Cerebellar cortex (tissue), 1 donor: ENCODE measurements around the gene PSMD8.
"Not testable (repeated sequence)": the region's sequence is repeated elsewhere in the genome, so short reads cannot be mapped to it uniquely, and the experiment has no call there.

Experiments used
- DNase-seq: peaks from one replicate; pipeline ENCODE4 v3.0.0-alpha.2; 2015; ENCODE audit warnings: low spot score

PSMD8 gene

DNA sequence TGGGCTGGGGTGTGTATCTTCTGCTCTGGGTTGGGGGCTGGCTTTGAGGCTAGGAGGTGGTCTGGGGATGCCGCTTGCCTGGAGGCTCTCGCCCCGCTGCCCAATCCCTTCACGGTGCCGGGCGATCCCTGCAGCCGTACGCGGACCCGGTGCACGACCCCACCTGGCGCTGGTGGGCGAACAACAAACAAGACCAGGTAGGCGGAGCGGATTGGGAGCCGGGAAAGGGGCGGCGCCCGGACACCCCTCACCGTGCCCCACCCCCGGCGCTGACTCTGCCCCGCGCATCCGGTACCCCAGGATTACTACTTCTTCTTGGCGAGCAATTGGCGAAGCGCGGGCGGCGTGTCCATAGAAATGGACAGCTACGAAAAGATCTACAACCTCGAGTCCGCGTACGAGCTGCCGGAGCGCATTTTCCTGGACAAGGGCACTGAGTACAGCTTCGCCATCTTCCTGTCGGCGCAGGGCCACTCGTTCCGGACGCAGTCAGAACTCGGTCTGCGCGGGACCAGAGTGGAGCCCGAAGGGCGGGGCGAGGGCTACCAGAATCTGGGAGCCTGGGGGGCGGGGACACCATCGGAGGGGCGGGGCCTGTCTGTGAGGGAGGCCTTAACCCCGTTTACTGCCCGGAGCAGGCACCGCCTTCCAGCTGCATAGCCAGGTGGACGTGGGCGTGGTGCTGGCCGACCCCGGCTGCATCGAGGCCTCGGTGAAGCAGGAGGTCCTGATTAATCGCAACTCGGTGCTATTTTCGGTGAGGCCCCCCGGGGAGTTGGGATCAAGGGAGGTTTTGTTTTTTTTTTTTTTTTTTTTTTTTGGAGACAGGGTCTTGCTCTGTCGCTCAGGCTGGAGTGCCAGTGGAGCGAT, 12.1 kb upstream of the PSMD8 start:
- DNase-seq = peak; percentile 80

DNA sequence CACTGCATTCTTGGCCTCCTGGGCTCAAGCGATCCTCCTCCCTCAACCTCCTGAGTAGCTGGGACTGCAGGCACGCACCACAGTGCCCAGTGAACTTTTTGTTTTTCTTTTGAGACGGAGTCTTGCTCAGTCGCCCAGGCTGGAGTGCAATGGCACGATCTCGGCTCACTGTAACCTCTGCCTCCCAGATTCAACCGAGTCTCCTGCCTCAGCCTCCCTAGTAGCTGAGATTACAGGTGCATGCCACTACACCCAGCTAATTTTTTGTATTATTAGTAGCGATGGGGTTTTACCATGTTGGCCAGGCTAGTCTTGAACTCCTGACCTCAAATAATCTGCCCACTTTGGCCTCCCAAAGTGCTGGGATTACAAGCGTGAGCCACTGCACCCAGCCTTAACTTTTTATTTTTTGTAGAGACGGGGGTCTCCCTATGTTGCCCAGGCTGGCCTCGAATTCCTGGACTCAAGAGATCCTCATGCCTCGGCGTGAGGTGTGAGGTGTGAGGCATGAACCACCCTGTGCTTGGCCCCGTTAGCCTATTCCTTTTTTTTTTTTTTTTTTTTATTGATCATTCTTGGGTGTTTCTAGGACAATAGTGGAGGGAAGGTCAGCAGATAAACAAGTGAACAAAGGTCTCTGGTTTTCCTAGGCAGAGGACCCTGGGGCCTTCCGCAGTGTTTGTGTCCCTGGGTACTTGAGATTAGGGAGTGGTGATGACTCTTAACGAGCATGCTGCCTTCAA, 11.3 kb upstream of the PSMD8 start:
- not testable (repeated sequence) for DNase-seq

DNA sequence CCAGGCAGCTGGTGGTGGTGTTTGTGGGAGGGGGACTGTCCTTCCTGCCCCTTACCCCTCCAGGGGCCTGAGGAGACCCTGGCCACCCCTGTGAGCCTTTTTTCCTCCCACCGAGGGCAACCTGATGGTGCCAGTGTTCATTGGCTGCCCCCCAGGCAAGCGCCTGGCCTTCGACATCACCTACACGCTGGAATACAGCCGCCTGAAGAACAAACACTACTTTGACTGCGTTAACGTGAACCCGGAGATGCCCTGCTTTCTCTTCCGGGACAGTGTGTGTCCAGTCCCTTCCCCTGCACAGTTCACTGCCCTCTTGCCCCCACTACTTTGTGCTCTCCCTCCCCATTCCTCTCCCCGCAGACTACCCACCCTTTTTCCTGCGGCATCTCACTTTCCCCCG, 7.3 kb upstream of the PSMD8 start:
- DNase-seq = no peak

DNA sequence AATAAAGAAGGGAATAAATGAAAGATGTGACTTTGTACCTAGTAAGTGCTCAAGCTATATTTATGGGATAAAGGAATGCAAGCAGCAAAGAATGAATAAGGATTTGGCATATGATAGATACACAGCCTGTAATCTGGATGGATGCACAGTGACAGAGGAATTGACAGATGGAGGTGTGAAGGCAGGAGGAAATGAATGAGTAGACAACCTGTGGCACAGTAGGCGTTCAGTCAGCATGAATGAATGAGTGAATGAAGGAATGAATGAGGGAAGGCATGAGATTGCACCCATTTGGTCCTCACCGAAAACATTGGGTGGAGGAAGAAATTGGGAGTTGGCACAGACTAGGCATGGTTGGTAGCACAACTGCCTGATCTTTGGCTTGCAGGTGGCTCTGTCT, 4.8 kb upstream of the PSMD8 start:
- peak; percentile 55 for DNase-seq

DNA sequence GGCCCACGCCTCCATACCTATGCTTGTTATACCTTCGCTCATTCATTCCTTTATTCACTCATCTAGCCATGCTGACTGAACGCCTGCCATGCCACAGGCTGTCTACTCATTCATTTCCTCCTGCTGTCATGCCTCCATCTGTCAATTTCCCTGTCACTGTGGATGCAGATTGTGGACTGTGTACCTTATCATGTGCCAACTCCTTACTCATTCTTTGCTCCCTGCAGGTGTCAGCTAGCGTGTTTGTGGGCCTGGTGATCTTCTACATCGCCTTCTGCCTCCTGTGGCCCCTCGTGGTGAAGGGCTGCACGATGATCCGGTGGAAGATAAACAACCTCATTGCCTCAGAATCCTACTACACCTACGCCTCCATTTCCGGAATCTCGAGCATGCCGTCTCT, 4.1 kb upstream of the PSMD8 start:
- DNase-seq = peak; percentile 95

DNA sequence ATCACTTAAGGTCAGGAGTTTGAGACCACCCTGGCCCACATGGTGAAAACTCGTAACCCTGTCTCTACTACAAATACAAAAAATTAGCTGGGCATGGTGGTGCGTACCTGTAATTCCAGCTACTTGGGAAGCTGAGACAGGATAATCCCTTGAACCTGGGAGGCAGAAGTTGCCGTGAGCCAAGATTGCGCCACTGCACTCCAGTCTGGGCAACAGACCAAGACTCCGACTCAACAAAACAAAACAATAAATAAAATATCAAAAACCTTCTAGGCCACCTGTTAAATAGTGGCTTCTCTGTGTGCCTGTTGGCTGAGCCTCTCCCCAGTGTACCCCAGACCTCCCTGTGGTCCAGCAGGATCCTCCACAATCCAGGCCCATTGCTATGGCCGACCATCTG, 3.3 kb upstream of the PSMD8 start:
- no peak for DNase-seq

DNA sequence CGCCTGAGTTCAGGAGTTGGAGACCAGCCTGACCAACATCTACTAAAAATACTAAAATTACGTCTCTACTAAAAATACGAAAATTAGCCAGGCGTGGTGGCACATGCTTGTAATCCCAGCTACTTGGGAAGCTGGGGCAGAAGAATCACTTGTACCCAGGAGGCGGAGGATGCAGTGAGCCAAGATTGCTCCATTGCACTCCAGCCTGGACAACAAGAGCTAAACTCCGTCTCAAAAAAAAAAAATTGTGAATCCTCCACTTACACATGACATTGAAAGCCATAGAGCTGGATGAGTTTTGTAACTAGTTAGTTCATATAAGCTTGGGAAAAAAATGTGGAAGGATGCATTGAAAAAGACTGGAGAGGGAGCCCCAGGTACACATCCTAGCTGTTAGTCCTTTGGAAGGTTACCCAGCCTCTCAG, 452 bp upstream of the PSMD8 start:
- no peak for DNase-seq

DNA sequence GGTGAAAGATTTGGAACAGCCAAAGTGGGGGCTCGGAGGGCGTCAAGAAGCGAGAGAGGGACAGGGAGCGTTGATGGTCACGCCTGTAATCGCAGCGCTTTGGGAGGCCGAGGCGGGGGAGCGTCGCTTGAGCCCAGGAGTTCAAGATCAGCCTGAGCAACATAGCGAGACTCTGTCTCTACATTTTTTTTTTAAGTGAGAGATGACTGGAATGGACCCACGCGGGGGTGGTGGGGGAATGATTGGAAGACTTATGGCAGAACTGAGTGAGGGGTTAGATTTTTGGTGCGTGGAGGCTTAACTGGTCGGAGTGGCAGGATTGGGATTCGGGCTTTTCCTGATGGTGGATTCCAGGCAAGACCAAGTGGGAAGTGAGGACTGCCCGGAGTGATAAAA, 725 bp downstream of the PSMD8 start:
- DNase-seq = no peak

- no peak for DNase-seq
These were observed 1.4 kb downstream of the PSMD8 start for GRCh38 chr19:38375748-38376147.

- no peak for DNase-seq
These were observed 2.2 kb downstream of the PSMD8 start for GRCh38 chr19:38376576-38376975.

DNA sequence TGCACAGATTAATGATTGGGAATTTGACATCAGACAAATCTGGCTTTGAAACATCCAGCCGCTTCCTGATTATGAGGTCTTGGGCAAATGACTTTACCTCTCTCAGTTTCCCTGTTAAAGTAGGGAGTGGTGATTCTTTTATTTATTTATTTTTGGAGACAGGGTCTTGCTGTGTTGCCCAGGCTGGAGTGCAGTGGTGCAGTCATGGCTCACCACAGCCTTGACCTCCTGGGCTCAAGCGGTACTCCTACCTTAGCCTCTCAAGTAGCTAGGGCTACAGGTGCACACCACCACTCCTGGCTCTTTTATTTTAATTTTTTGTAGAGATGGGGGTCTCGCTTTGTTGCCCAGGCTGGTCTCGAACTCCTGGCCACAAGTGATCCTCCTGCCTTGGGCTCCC, 2.7 kb downstream of the PSMD8 start:
- DNase-seq = no peak

GRCh38 chr19:38378866-38379265, 4.5 kb downstream of the PSMD8 start:
- DNase-seq = no peak

- no peak for DNase-seq
These were observed 6.8 kb downstream of the PSMD8 start for GRCh38 chr19:38381138-38381537.

DNA sequence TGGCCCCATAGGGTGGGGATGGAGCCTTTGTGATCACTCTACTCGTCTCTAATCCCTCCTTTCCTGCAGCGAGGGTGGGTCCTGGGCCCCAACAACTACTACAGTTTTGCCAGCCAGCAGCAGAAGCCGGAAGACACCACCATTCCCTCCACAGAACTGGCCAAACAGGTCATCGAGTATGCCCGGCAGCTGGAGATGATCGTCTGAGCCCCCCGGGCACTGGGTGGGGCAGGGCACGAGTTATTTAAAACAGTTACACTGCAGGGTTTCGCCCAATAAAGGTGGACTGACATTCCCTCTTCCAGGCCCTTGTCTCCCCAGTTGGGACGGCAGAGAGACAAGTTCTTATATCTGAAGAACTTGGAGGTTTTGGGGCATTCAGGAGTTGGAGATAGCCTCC, 8.8 kb downstream of the PSMD8 start:
- DNase-seq = no peak

DNA sequence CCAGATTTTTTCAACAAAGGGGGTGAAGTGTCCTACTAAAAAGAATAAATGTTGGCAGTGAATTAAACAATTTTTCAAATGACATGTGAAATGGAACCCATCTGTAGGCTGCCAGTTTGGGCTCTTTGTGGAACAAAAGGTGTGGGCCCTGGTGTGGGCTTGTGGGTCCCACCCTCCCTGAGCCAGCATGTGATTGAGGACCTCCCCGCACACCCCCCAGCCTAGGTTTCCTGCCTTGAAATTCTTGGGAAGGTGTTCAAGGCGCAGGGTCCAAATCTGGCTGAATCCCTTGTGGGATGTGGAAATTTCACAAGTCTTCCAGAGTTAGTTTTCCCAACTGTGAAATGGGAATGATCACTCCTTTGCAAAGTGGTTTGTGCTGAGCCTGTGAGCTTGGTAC, 9.4 kb downstream of the PSMD8 start:
- DNase-seq = no peak

DNA sequence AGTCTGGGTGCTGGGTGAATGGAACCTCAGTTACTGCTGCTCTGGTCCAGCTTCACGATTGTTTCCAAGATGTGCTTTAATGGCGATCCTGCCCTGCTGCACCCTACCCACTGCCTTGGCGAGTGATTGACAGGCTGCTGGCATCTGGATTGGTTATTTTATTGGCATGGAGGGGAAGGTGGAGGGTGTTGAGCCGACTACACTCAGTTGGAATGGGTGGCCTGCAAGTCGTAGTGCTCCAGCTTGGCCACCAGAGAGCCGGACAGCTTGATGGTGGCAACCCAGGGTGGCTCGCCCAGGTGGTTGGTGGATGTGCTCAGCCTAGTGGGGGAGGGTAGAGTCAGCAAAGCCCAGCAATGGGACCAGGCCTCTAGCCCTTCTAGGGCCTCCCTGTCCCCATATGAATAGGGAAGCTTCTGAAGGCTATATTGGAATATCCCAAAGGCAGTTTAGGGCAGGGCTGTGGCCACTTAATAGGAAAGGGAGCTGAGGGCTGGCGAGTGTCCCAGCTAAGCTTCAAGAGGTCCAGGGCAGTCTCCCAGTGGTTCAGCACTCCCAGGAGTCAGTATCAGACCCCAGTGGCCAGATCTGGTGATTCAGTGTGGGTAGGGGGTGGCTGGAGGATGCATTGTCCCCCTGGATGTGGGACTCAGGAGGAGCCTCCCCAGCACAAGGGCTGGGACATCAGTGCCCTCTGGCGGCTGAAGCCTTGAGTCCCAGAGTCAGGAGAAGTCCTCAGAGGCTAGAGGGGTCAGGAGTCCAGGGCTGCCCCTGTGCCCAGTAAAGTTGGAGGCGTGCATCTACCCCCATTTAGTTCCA, 10.0 kb downstream of the PSMD8 start:
- peak; percentile 53 for DNase-seq

DNA sequence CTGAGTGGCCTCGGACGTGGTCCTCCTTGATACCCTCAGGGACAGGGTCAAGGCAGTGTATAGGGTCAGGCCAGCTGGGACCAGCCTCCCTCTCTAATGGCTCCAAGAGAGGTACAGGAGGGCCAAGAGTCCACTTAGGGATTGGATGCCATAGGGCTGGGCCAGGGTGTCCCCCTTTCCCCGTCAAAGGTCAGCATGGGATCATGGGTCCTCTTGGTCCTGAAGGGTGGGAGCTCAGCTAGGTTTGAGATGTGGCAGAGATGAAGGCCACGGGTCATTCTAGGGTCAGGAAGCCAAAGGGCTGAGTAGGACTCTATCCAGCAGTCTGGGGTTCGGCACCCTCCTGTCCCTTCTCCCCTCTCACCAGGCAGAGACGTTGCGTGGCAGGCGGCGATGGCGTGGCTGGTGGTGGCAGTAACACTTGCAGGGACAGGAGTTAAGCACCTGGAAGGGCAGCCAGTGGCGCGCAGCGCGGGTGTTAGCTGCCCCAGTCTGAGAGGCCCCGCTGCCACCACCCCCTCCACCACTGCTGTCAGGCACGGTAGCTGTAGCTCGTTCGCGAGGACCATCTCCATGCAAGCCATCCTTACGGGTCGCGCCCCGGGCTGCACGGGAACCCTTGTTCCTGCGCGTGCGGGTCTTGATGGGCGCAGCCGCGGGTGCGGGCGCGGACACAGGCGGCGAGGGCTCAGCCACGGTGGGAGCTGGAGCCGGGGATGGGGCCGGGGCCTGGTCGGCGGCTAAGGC, 10.9 kb downstream of the PSMD8 start:
- no peak for DNase-seq

DNA sequence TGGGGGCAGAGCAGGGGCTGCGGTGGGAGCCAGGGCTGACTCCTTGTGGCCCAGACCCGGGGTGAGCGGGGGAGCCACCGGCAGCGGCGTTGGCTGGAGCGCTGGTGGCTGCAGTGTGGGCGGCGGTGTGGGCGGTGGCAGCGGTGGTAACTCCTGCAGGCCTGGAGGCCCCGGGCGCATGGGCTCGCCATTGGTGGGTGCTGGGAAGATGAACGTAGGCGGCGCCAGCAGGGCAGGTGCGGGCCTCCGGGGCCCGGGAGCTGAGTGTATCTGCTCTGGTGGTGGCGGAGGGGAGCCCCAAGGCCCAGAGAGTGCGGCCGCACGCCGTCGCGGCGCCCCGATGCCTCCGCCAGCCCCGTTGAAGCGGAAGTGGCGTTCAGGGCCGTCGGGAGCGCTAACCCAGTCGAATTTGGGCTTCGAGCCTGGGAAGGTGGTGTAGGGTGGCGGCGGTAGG, 11.5 kb downstream of the PSMD8 start:
- DNase-seq = no peak

GRCh38 chr19:38386300-38386970, 12.1 kb downstream of the PSMD8 start:
- DNase-seq = no peak

- DNase-seq = no peak
These were observed 12.7 kb downstream of the PSMD8 start for GRCh38 chr19:38386971-38387549.
